Activated CD4-positive, alpha-beta T cell treated with anti-CD3 and anti-CD28 coated beads, Interleukin-2, amount 50 U/mL, for 48 hours (primary cell): ENCODE data around the gene EDAR.

ENCODE experiments used
- DNase-seq, 2 experiments: peaks; one replicate each; pipeline ENCODE4 v3.0.0-alpha.2; 2020

EDAR gene

GRCh38 chr2:108938077-108938710 lies 50.8 kb downstream of the EDAR start:
- DNase-seq, result peak in 1 of 2 experiments; percentile 23

- no peak for DNase-seq
Measured at GRCh38 chr2:108937367-108938017, 51.5 kb downstream of the EDAR start.

- no peak for DNase-seq
Measured at GRCh38 chr2:108936866-108937265, 52.2 kb downstream of the EDAR start.

- DNase-seq, result no peak
Measured at GRCh38 chr2:108936076-108936864, 52.8 kb downstream of the EDAR start.

DNA sequence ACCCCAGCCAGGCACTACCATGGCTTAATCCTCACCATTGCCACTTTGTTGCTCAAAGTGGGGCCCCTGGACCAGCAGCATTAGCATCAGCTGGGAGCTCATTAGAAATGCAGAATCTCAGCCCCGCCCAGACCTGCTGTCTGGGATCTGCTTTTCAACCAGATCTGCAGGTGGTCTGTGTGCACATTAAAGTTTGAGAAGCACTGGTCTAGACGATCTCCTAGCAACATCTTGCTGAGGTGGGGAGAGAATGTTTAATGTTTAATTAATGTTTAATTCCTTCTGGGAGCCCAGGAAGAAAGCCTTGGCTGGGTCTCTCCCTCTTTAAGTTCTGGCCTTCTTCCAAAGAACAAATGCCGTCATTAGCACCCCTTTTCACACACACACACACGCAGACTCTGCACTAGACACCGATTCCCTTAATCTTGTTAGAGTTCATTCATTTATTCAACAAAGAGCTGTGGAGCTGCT lies 53.7 kb downstream of the EDAR start:
- DNase-seq, result no peak

GRCh38 chr2:108934583-108935245 lies 54.3 kb downstream of the EDAR start:
- no peak for DNase-seq

GRCh38 chr2:108934151-108934550 lies 54.9 kb downstream of the EDAR start:
- no peak for DNase-seq

- no peak for DNase-seq
Measured at GRCh38 chr2:108933691-108934117, 55.3 kb downstream of the EDAR start.

DNA sequence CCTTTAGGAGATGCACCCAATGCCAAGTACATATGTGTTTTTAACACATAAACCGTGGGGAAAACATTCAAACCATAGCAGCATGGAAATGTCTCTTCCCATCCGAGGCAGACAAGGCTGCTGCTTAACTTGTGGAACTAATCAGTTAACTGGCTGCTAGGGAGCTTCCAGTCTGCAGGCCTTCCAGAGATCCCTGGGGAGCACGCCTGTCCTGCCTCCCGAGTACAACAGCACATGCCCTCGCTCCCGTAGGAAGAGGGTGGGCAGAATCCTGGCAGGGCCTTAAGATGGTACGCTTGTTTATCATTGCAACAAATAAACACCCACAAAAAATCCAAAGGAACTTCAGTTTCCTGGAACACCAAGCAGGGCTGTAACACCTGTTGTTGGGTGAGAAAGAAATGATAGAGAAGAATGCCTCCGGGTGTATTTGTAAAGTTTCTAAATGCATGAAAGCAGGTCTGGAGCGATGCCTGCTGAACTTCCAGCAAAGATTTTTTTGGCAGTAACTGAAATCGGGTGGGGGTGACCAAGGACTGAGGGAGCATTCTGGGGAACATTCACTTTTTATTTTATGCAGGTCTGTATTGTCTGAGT lies 56.2 kb downstream of the EDAR start:
- no peak for DNase-seq

DNA sequence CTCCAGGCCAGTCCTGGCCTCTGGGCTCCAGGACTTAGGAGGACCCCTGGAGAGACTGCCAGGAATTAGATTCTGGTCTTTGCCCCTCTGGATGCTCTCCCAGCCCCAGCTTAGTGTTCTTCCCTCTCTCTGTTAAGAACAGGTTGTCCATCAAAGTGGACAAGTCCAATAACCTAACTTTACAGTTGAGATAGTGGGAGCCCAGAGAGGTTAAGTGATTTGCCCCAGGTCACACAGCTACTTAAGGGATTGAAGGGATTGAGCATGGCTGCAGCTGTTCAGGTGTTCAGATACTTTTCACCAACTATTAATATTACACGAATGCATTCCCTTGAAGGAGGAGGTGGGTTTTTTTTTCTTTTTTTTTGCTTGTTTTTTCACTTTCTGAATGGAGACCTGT lies 57.6 kb downstream of the EDAR start:
- DNase-seq, result no peak

DNA sequence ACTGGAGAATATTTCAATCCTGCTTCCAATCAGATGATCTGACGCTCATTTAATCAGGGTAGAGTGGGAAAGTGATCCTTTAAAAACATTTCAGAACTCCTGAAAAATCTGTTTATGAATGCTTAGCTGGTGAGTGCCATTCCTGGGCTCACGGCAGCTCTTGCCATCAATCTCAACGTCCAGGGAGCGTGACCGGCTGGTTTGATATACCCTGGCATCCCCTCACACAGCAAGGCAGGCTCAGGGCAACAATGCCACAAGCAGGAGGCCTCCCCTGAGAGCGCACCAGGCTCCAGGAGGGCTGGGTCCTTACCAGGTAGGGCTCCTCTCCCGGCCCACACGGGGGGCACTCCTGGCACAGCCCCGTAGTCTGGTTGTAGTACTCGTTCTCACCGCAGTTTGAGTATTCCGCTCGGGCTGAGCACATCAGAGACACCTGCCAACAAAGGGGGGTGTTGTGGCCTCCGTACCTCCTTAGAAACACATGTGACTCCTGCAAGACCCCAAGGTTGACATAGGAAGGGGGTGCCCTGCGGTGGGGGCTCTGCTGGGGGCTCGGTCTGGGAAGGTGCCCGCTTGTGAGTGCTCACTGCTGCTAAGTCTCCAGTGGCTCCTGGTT lies 59.1 kb downstream of the EDAR start:
- no peak for DNase-seq

DNA sequence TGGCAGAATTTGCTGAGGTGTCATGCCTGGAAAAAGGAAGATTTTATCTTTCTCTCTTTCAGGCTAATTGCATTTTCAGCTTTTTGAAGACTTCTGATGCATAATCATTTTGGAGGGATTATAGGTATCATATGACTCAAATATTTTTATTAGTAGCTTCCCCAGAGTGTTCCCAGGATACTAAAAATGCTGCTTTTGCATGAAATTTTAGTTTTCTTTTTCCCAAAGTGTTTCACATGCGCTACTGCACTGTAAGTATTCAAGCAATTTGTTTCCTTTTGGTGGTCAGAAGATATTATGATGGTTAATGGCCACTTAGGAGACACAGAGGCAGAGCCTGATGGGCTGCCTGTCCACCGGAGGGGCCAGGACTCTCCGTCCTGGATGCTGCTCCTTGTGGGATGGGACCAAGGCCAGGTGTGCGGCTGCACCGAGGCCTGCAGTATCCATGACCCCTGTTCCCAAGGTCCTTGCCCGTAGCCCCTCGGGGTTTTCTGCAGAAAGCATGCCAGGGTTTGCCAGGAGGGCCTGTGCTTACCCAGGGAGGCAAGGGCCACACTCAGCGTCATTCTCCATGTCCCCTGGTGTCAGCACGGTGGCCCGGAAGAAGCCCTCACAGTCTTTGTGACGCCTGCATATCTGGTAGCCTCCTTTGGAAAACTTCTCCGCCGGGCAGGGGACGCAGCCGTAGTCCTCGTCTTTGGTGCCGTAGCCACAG lies 60.2 kb downstream of the EDAR start:
- DNase-seq, result no peak

DNA sequence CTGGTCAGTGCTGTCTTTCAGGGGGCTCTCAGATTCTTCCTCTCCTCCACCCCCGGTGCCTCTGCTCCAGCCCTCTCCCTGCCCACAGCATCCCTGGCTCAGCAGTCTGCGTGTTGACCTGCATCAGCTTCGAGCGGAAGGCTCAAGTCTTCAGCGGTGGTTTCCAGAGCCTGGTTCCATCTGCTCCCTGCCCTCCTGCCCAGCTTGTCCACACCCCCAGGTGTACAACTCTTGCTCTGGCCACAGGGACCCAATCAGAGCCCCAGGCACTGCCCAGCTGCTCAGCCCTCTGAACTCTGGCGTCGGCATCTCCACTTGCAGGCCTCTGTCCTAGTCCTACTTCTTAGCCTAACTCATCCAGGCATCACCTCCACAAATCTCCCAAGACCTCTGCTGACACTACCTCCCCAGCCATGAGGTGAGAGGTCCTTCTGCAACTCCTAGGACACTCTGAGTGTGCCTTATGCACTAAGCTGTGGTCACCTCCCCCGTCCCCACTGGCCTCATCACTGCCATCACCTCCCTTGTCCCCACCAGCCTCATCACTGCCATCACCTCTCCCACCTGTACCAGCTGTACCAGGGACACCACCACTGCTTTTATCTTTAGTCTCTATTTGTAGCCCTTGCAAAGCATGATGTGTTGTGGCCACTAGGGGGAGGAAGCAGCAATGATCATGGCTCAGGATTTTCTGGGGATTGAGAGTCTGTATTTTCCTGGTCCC lies 60.9 kb downstream of the EDAR start:
- DNase-seq, result peak; percentile 39 to 44

DNA sequence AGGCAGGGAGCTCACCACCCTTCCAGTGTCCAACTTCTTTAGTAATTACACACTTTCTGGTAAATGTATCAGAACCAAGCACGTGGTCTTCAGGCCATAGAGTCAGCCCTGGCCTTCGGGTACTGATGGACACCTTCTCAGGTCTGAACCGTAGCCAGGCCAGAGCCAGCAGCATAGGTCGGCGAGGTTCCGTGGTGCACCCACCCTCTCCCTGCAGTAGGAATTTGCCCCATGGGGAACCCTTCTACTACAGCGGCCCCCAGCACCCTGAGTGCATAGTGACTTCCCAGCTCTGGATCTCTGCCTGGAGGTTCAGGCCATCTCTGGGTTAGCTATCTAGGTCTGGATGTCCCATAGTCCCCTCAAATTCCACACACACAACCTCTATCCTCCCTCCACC lies 61.6 kb downstream of the EDAR start:
- no peak for DNase-seq

DNA sequence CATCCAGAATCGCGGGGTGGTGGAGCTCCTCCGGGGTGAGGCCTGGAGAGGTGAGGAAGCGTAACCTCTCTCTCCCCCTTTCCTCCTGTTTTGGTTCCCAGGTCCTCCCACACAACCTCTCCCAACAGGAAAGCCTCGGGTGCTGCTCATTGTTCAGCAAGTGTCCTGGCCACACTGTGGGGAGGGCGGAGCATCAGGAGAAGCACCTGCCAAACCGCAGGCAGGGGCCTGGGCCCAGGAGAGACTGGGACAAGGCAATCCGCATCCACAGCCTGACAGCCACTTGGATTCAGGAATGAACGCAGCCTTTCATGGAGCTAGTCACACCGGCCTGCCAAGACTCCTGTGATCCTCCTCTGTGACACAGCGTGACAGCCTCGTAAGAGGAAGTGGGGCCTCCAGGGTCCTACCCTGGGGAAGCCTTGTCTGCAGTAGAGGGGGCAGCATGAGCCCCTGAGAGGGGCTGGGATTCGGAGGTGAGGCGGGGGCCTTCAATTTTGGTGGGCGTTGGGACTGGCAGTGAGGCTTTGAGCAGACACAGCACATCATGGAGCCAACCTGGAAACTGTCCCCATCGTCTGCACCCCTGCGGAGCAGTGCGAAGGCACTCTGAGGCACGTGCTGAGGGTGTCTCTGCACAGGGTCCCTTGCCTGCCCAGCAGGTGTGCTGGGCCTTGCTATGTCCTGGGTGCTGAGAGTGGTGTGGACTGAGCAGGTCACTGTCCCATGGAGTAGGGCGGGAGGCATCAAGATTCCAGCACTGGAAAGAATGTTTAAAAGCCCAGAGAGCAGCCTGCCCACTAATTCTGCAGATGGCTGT lies 62.2 kb downstream of the EDAR start:
- DNase-seq, result no peak

- no peak for DNase-seq
Measured at GRCh38 chr2:108925735-108926134, 63.3 kb downstream of the EDAR start.

DNA sequence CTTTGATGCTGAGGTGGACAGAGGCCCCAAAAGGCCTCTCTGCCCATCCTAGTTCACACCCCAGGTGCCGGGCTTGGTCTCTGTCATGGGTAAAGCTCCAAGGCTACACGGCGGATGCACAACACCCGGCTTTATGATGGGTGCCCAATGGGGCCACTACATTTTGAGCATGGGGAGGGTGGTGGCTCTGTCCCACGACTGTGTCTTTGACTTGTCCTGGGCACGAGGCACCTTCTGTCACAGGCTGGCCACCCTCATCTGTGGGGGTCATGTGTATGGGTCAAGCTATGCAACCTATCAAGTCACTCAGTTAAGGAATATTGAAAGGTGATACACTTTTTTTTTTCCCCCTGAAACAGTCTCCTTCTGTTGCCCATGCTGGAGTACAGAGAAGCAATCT lies 63.7 kb downstream of the EDAR start:
- no peak for DNase-seq

- no peak for DNase-seq
Measured at GRCh38 chr2:108924580-108925251, 64.3 kb downstream of the EDAR start.

- DNase-seq, result no peak
Measured at GRCh38 chr2:108923736-108924579, 65.1 kb downstream of the EDAR start.
